Gastrocnemius medialis (tissue), 4 donors: ENCODE measurements around the gene KLF16. TPM values are rescaled to one million over a fixed set of nuclear protein-coding genes. Genes with fewer than 3 reads are reported as not detected.

ENCODE experiments used
- ATAC-seq, 2 donors: fragments of 150-250 bp; one replicate each; pipeline ENCODE4 v1.9.1; 2016
- DNase-seq, 2 donors: peaks; one replicate each; pipeline ENCODE4 v3.0.0-alpha.2; 2019
- H3K27ac ChIP-seq, 4 donors: fragments of 200-600 bp; sonication (generic); 1 replicate in 1 of 4; 2 replicates in 3 of 4; pipeline ENCODE4 v1.5.1; 2016 to 2018; ENCODE audit warnings: mild to moderate bottlenecking in 2 of 4, moderate library complexity in 1 of 4
- H3K27me3 ChIP-seq, 3 donors: fragments of 200-600 bp; sonication (generic) in 2 of 3; 1 replicate in 1 of 3; 2 replicates in 2 of 3; pipeline versions ENCODE4 v1.5.1 to v1.6.0; 2016 to 2019; ENCODE audit warnings: mild to moderate bottlenecking in 1 of 3, moderate library complexity in 1 of 3
- H3K36me3 ChIP-seq, 2 donors: fragments of 200-600 bp; sonication (generic) in 1 of 2; one replicate each; pipeline ENCODE4 v1.5.1; 2017 to 2018
- H3K4me1 ChIP-seq, 2 donors: fragments of 200-600 bp; sonication (generic) in 1 of 2; one replicate each; pipeline ENCODE4 v1.5.1; 2016 to 2017; ENCODE audit warnings: mild to moderate bottlenecking in 2 of 2
- H3K4me3 ChIP-seq, 4 donors: fragments of 200-600 bp; sonication (generic) in 3 of 4; 1 replicate in 1 of 4; 2 replicates in 3 of 4; pipeline ENCODE4 v1.5.1; 2016 to 2019; ENCODE audit warnings: mild to moderate bottlenecking in 2 of 4
- H3K9me3 ChIP-seq, 3 donors: fragments of 200-600 bp; sonication (generic) in 2 of 3; 1 replicate in 1 of 3; 2 replicates in 2 of 3; pipeline ENCODE4 v1.5.1; 2016 to 2019
- CTCF ChIP-seq, 5 experiments: fragments of 450-650 bp in 3 of 5; fragments of 200-600 bp in 2 of 5; sonication (generic) in 2 of 5; IDR thresholded peaks in 4 of 5; conservative IDR thresholded peaks in 1 of 5; 1 replicate in 4 of 5; 2 replicates in 1 of 5; pipeline ENCODE4 v1.5.1; 2016 to 2019; ENCODE audit warnings: antibody characterized with exemption in 5 of 5, mild to moderate bottlenecking in 3 of 5, moderate library complexity in 3 of 5
- POLR2A ChIP-seq, 2 donors: fragments of 450-650 bp; IDR thresholded peaks; one replicate each; pipeline ENCODE4 v1.6.1; 2017; ENCODE audit warnings: antibody characterized with exemption in 2 of 2, mild to moderate bottlenecking in 2 of 2, moderate library complexity in 2 of 2
- in situ Hi-C, 4 donors: fragments of 200-750 bp; cut with MboI; loops; one replicate each; pipeline versions ENCODE4 v1.15.0 to v1.8.0; 2017; ENCODE audit warnings: low sequenced_read_pairs in 4 of 4
- intact Hi-C: fragments of 100-400 bp; cut with DNase I; formaldehyde crosslinking; loops from one replicate; pipeline ENCODE4 v1.15.1; 2023; ENCODE audit warnings: low total_unique reads
- total RNA-seq, 4 donors: library from RNA; depleted of rRNA; stranded (reverse); fragments of >200 nt; gene quantifications; one replicate each; pipeline versions ENCODE4 v1.1.0 to v1.2.3, GENCODE V29; 2016

The KLF16 gene
- total RNA-seq, 4 donors from 2014 or later, result 0.58 to 4.0 (median 1.4) TPM

- in situ Hi-C loops, result no loop called here
- Histone ChIP-seq H3K36me3 (no peaks in the 10 kb centered on the region), H3K27ac (peak overlapping the region; percentile 68 to 82 (median 76)), H3K27me3 (peaks cover 2 to 14% (median 3%) of the 10 kb centered on the region in 3 donors), H3K9me3 (no peaks in the 10 kb centered on the region), H3K4me1 (peaks cover 16 to 26% of the 10 kb centered on the region in 2 donors), H3K4me3 (peak overlapping the region; percentile 35 to 50 (median 41))
- intact Hi-C loops, result no loop called here
- no peak for ATAC-seq
- TF ChIP-seq POLR2A (IDR thresholded peaks at IDR 0.05) (no peak), CTCF (IDR thresholded peaks at IDR 0.05 in 4 of 5, conservative IDR thresholded peaks at IDR 0.05 in 1 of 5) (no peak)
- DNase-seq, result no peak
Measured at GRCh38 chr19:1855828-1856255, 7.5 kb downstream of the KLF16 start.

DNA sequence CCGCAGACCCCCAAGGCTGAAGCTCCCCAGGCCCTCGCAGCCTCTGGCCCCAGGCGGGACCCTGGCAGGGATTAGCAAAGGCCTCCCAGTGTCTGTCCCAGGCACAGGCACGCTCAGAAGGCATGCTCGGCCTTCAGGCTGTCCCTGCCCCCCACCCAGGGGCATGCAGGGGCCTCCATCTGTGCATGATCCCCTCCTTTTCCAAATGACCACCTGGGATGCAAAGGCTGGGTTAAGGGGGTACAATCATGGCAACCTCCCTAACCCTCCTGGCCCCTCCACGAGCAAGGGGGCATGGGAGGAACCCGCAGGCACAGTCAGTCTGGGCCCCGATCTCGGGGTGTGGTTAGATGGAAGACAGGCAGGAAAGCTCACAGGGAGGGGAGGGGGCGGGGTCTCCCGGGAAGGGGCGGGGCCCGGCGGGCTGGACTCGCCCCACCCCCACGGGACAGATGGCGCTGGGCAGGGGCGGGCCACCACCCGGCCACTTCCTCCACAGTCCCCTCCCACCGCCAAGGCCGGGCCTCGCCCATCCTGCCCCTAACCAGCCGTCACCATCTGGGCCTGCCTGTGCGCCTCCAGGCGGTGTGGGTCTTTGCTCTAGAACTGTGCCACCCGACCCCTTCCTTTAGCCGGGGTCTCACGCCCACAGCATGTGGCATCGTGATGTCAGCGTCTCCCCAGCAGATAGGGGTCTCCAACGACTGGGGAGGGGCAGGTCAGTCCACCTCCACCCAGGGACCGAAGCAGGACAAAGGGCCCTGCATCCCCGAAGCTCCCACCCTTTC is 8.1 kb downstream of the KLF16 start:
- peak; percentile 64 to 69 for DNase-seq
- peak overlapping the region; percentile 68 to 82 (median 76) for H3K27ac ChIP-seq
- peak; percentile 41 to 59 for ATAC-seq
- H3K27me3 ChIP-seq, result peaks cover 2 to 14% (median 3%) of the 10 kb centered on the region in 3 donors
- H3K4me3 ChIP-seq, result peak overlapping the region; percentile 35 to 50 (median 41)
- H3K4me1 ChIP-seq, result peaks cover 16 to 25% of the 10 kb centered on the region in 2 donors
- H3K36me3 ChIP-seq, result no peaks in the 10 kb centered on the region
- intact Hi-C loops (no loop called here), in situ Hi-C loops (no loop called here)
- H3K9me3 ChIP-seq, result no peaks in the 10 kb centered on the region
- peak; percentile 29 to 37 for TF ChIP-seq POLR2A (IDR thresholded peaks at IDR 0.05)
- TF ChIP-seq CTCF (IDR thresholded peaks at IDR 0.05 in 4 of 5, conservative IDR thresholded peaks at IDR 0.05 in 1 of 5), result no peak

GRCh38 chr19:1854542-1855039 is 8.8 kb downstream of the KLF16 start:
- in situ Hi-C loops (no loop called here), intact Hi-C loops (no loop called here)
- H3K4me3 ChIP-seq, result no peak overlapping the region
- H3K4me1 ChIP-seq, result peaks cover 16 to 23% of the 10 kb centered on the region in 2 donors
- no peak for DNase-seq
- H3K9me3 ChIP-seq, result no peaks in the 10 kb centered on the region
- H3K27ac ChIP-seq, result peak overlapping the region; percentile 68 to 82 (median 76)
- no peak for ATAC-seq
- no peaks in the 10 kb centered on the region for H3K36me3 ChIP-seq
- TF ChIP-seq CTCF (IDR thresholded peaks at IDR 0.05 in 4 of 5, conservative IDR thresholded peaks at IDR 0.05 in 1 of 5) (no peak), POLR2A (IDR thresholded peaks at IDR 0.05) (no peak)
- peaks cover 2 to 14% (median 3%) of the 10 kb centered on the region in 3 donors for H3K27me3 ChIP-seq

DNA sequence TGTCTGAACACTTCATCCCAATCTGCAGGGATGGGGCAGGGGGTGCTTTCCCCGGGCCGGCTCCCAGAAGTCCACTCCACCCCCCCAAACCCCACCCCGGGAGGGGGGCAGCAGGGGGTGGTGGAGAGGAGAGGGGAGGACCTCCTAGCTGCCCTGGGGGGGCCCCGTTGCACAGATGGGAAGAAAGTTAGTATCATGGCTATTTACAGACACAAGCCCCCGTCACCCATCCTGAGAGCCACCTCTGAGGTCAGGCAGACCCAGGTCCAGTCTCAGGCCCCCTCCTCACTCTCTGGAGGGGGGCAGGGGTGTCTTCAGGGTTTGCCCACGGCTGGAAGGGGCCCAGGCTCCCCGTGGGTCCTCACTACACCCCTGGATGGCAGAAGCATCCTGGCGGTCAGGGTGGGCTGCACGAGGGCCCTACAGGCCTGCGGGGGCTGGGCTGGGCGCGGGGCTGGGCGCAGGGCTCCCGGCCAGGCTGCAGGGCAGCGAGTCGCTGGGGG is 9.3 kb downstream of the KLF16 start:
- Histone ChIP-seq H3K4me3 (no peak overlapping the region), H3K4me1 (peaks cover 16 to 23% of the 10 kb centered on the region in 2 donors), H3K27me3 (peaks cover 2 to 14% (median 3%) of the 10 kb centered on the region in 3 donors), H3K27ac (no peak overlapping the region), H3K9me3 (no peaks in the 10 kb centered on the region), H3K36me3 (no peaks in the 10 kb centered on the region)
- TF ChIP-seq CTCF (IDR thresholded peaks at IDR 0.05 in 4 of 5, conservative IDR thresholded peaks at IDR 0.05 in 1 of 5) (no peak), POLR2A (IDR thresholded peaks at IDR 0.05) (no peak)
- intact Hi-C loops, result no loop called here
- in situ Hi-C loops, result no loop called here
- DNase-seq, result no peak
- ATAC-seq, result no peak
